Measurements from ENCODE around the gene KRTAP5-7.

Gene KRTAP5-7

GRCh38 chr11:71548120-71548519 lies 21.1 kb downstream of the KRTAP5-7 start, which contains the start of gene KRTAP5-9:
KRTAP5-9 (plus strand) TSS chr11:71548420; CDS start chr11:71548658, 238 bp downstream.
- H3K79me2 ChIP-seq (ENCODE audit: insufficient read depth, low read length): no peaks in the 10 kb centered on the region
- TF ChIP-seq, protein P1, sequence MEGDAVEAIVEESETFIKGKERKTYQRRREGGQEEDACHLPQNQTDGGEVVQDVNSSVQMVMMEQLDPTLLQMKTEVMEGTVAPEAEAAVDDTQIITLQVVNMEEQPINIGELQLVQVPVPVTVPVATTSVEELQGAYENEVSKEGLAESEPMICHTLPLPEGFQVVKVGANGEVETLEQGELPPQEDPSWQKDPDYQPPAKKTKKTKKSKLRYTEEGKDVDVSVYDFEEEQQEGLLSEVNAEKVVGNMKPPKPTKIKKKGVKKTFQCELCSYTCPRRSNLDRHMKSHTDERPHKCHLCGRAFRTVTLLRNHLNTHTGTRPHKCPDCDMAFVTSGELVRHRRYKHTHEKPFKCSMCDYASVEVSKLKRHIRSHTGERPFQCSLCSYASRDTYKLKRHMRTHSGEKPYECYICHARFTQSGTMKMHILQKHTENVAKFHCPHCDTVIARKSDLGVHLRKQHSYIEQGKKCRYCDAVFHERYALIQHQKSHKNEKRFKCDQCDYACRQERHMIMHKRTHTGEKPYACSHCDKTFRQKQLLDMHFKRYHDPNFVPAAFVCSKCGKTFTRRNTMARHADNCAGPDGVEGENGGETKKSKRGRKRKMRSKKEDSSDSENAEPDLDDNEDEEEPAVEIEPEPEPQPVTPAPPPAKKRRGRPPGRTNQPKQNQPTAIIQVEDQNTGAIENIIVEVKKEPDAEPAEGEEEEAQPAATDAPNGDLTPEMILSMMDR (conservative IDR thresholded peaks at IDR 0.05; ENCODE audit: low read length): no peak
- no peak for TF ChIP-seq EZH2phosphoT487 (IDR thresholded peaks at IDR 0.05; ENCODE audit: borderline replicate concordance)
- no peaks in the 10 kb centered on the region for H4K20me1 ChIP-seq (ENCODE audit: insufficient read depth, low read length, poor library complexity, severe bottlenecking)
- H3F3A ChIP-seq (ENCODE audit: low read depth): no peaks in the 10 kb centered on the region
- H3K9me3 ChIP-seq (ENCODE audit: insufficient read depth, low read depth, low read length): peaks cover under 1% of the 10 kb centered on the region; the same call in 1 of the 2 replicates
- no peaks in the 10 kb centered on the region for H3K4me1 ChIP-seq (ENCODE audit: insufficient read depth, low read length, poor library complexity, severe bottlenecking)
- H3K4me3 ChIP-seq (ENCODE audit: low read length, poor library complexity, severe bottlenecking): no peak within 1 kb of the TSS
- H3K36me3 ChIP-seq (ENCODE audit: insufficient read depth, low read length): no peaks in the 10 kb centered on the region
- no peak within 1 kb of the TSS for H3K9ac ChIP-seq (ENCODE audit: low read depth, low read length, poor library complexity, severe bottlenecking)
- no peaks in the 10 kb centered on the region for H3K9me2 ChIP-seq (replicated peaks; ENCODE audit: low read depth, low read length)
- H2AFZ ChIP-seq (ENCODE audit: low read length): no peak within 1 kb of the TSS
- no peaks in the 10 kb centered on the region for H3K27me3 ChIP-seq (ENCODE audit: insufficient read depth, low read length, poor library complexity, severe bottlenecking)
- no peak within 1 kb of the TSS for H3K4me2 ChIP-seq (ENCODE audit: low read depth, low read length, poor library complexity, severe bottlenecking)

- Histone ChIP-seq H3K79me2 (ENCODE audit: insufficient read depth, low read length) (no peaks in the 10 kb centered on the region), H3K27me3 (ENCODE audit: insufficient read depth, low read length, poor library complexity, severe bottlenecking) (no peaks in the 10 kb centered on the region), H2AFZ (ENCODE audit: low read length) (no peak overlapping the region), H3K9me3 (ENCODE audit: insufficient read depth, low read depth, low read length) (no peaks in the 10 kb centered on the region; the same call in 1 of the 2 replicates), H3K36me3 (ENCODE audit: insufficient read depth, low read length) (no peaks in the 10 kb centered on the region), H4K20me1 (ENCODE audit: insufficient read depth, low read length, poor library complexity, severe bottlenecking) (no peaks in the 10 kb centered on the region), H3K4me2 (ENCODE audit: low read depth, low read length, poor library complexity, severe bottlenecking) (no peak overlapping the region), H3K4me1 (ENCODE audit: insufficient read depth, low read length, poor library complexity, severe bottlenecking) (no peaks in the 10 kb centered on the region), H3K9me2 (replicated peaks; ENCODE audit: low read depth, low read length) (no peaks in the 10 kb centered on the region), H3K9ac (ENCODE audit: low read depth, low read length, poor library complexity, severe bottlenecking) (no peak overlapping the region), H3K4me3 (ENCODE audit: low read length, poor library complexity, severe bottlenecking) (no peak overlapping the region), H3F3A (ENCODE audit: low read depth) (no peaks in the 10 kb centered on the region)
- no peak for TF ChIP-seq EZH2phosphoT487 (IDR thresholded peaks at IDR 0.05; ENCODE audit: borderline replicate concordance)
- TF ChIP-seq, protein P1 (conservative IDR thresholded peaks at IDR 0.05; ENCODE audit: low read length): no peak
Measured at GRCh38 chr11:71548716-71549151, 21.7 kb downstream of the KRTAP5-7 start.

DNA sequence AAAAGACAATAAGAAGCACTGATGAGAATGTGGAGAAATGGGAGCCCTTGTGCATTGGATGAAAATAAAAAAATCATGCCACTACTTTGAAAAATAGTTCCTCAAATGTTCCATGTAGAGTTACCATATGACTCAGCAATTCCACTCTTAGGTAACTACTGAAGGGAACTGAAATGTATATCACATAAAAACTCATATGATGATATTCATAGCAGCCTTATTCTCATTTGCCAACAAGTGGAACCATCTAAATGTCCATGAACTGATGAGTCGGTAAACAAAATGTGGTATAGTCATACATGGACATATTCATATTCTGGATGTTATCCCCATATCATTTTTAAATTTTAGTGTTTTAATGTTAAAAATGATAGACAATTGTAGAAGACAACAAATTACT lies 24.6 kb downstream of the KRTAP5-7 start:
- TF ChIP-seq, protein P1 (conservative IDR thresholded peaks at IDR 0.05; ENCODE audit: low read length): no peak
- no peak for TF ChIP-seq EZH2phosphoT487 (IDR thresholded peaks at IDR 0.05; ENCODE audit: borderline replicate concordance)
- Histone ChIP-seq H3K27me3 (ENCODE audit: insufficient read depth, low read length, poor library complexity, severe bottlenecking) (no peaks in the 10 kb centered on the region), H3F3A (ENCODE audit: low read depth) (no peaks in the 10 kb centered on the region), H3K36me3 (ENCODE audit: insufficient read depth, low read length) (no peaks in the 10 kb centered on the region), H3K4me3 (ENCODE audit: low read length, poor library complexity, severe bottlenecking) (no peak overlapping the region), H3K9me2 (replicated peaks; ENCODE audit: low read depth, low read length) (no peaks in the 10 kb centered on the region), H4K20me1 (ENCODE audit: insufficient read depth, low read length, poor library complexity, severe bottlenecking) (no peaks in the 10 kb centered on the region), H3K4me1 (ENCODE audit: insufficient read depth, low read length, poor library complexity, severe bottlenecking) (no peaks in the 10 kb centered on the region), H3K79me2 (ENCODE audit: insufficient read depth, low read length) (no peaks in the 10 kb centered on the region), H3K9ac (ENCODE audit: low read depth, low read length, poor library complexity, severe bottlenecking) (no peak overlapping the region), H3K4me2 (ENCODE audit: low read depth, low read length, poor library complexity, severe bottlenecking) (no peak overlapping the region), H3K9me3 (ENCODE audit: insufficient read depth, low read depth, low read length) (no peaks in the 10 kb centered on the region; the same call in 1 of the 2 replicates), H2AFZ (ENCODE audit: low read length) (no peak overlapping the region)
